HG02870 (cell line): ENCODE data around the gene DCTN5.

Experiments
- ATAC-seq: cut with Tn5 transposase; IDR thresholded peaks from one replicate; pipeline ENCODE4 v1.9.1; 2021; ENCODE audit warnings: mild to moderate bottlenecking, moderate library complexity; ENCODE audit not compliant: unreplicated experiment

Gene DCTN5

GRCh38 chr16:23724096-23724784 lies 83.0 kb downstream of the DCTN5 start:
- no peak for ATAC-seq

GRCh38 chr16:23724785-23725131 lies 83.5 kb downstream of the DCTN5 start:
- ATAC-seq: no peak

- no peak for ATAC-seq
Measured at GRCh38 chr16:23726710-23727109, 85.4 kb downstream of the DCTN5 start.
